GM12878 (cell line): ENCODE data around the gene IL27RA. TPM values are rescaled to one million over a fixed set of nuclear protein-coding genes. Genes with fewer than 3 reads are reported as not detected.

Source experiments
- ATF2 ChIP-seq: IDR thresholded peaks from 2 replicates; pipeline ENCODE4 v1.6.1; 2012; ENCODE audit warnings: low read length, inconsistent platforms
- BHLHE40 ChIP-seq, 2 experiments: fragments of 450-650 bp in 1 of 2; IDR thresholded peaks; 2 replicates each; pipeline ENCODE4 v1.6.1; 2011 to 2017; ENCODE audit warnings: low read depth in 2 of 2, borderline replicate concordance in 1 of 2, improper control_type of control experiment in 1 of 2, low read length in 1 of 2, mild to moderate bottlenecking in 1 of 2
- ESRRA ChIP-seq: IDR thresholded peaks from 2 replicates; pipeline ENCODE4 v1.6.1; 2012; ENCODE audit warnings: mild to moderate bottlenecking, low read length, improper control_type of control experiment
- ETV6 ChIP-seq, 2 experiments: fragments of 450-650 bp in 1 of 2; IDR thresholded peaks in 1 of 2; conservative IDR thresholded peaks in 1 of 2; 2 replicates each; pipeline ENCODE4 v1.6.1; 2014; ENCODE audit warnings: antibody characterized with exemption in 1 of 2, borderline replicate concordance in 1 of 2, low read depth in 1 of 2, mild to moderate bottlenecking in 1 of 2, moderate library complexity in 1 of 2
- FOS ChIP-seq: IDR thresholded peaks from 3 replicates; pipeline ENCODE4 v1.6.1; 2011; ENCODE audit warnings: borderline replicate concordance; ENCODE audit not compliant: insufficient read length; ENCODE audit errors: extremely low read depth
- FOXK2 ChIP-seq: fragments of 450-650 bp; IDR thresholded peaks from 2 replicates; pipeline ENCODE4 v1.6.1; 2017; ENCODE audit warnings: mild to moderate bottlenecking, moderate library complexity
- HDAC2 ChIP-seq: fragments of 200-600 bp; sonication (generic); IDR thresholded peaks from 2 replicates; pipeline ENCODE4 v1.6.1; 2017
- KDM1A ChIP-seq: fragments of 200-600 bp; sonication (generic); IDR thresholded peaks from 2 replicates; pipeline ENCODE4 v1.6.1; 2016; ENCODE audit warnings: borderline replicate concordance
- LARP7 ChIP-seq: fragments of 450-650 bp; IDR thresholded peaks from 2 replicates; pipeline ENCODE4 v1.6.1; 2017; ENCODE audit warnings: mild to moderate bottlenecking
- NBN ChIP-seq: fragments of 450-650 bp; IDR thresholded peaks from 2 replicates; pipeline ENCODE4 v1.6.1; 2016
- RUNX3 ChIP-seq: IDR thresholded peaks from 2 replicates; pipeline ENCODE4 v1.6.1; 2012; ENCODE audit warnings: low read length, inconsistent platforms
- SMAD5 ChIP-seq: IDR thresholded peaks from 2 replicates; pipeline ENCODE4 v1.6.1; 2016; ENCODE audit warnings: antibody characterized with exemption, low read depth
- SP1 ChIP-seq: IDR thresholded peaks from one replicate; pipeline ENCODE4 v1.6.1; 2011; ENCODE audit warnings: low read depth, low read length
- SPI1 ChIP-seq: IDR thresholded peaks from 2 replicates; pipeline ENCODE4 v1.6.1; 2011; ENCODE audit warnings: low read depth, mild to moderate bottlenecking, low read length, moderate library complexity, borderline replicate concordance; ENCODE audit not compliant: insufficient read depth
- ZSCAN29 ChIP-seq: fragments of 450-650 bp; IDR thresholded peaks from 2 replicates; pipeline ENCODE4 v1.6.1; 2017; ENCODE audit warnings: mild to moderate bottlenecking, moderate library complexity
- polyA plus RNA-seq, 11 experiments: library from polyadenylated mRNA; depleted of rRNA in 4 of 11; unstranded in 6 of 11; stranded (reverse) in 5 of 11; fragments of >200 nt; fragmentation: Nextera tagmentation in 4 of 11; fragmentation: Illumina TruSeq in 1 of 11; extraction: Ambion mirVana in 4 of 11; extraction: Trizol in 1 of 11; gene quantifications; 1 replicate in 1 of 11; 2 replicates in 10 of 11; pipeline versions ENCODE4 v1.2.1 to v1.2.3, GENCODE V29; 2011 to 2016; ENCODE audit warnings: inconsistent platforms in 2 of 11, missing spikeins in 2 of 11, low read depth in 1 of 11
- total RNA-seq, 4 experiments: library from RNA; depleted of rRNA in 3 of 4; stranded (reverse); fragments of >200 nt in 3 of 4; fragmentation: Illumina TruSeq in 1 of 4; extraction: Trizol in 1 of 4; gene quantifications; 2 replicates each; pipeline versions ENCODE4 v1.2.1 to v1.2.3, GENCODE V29; 2013 to 2021
- TF ChIP-seq, protein P1 (sequence below): IDR thresholded peaks from 2 replicates; pipeline ENCODE4 v1.6.1; 2012; ENCODE audit warnings: mild to moderate bottlenecking, low read depth, low read length
- TF ChIP-seq, protein P2 (sequence below): fragments of 450-650 bp; formaldehyde crosslinking; IDR thresholded peaks from 2 replicates; pipeline ENCODE4 v1.4.0; 2022; ENCODE audit warnings: mild to moderate bottlenecking, moderate library complexity
- TF ChIP-seq, protein P3 (sequence below): IDR thresholded peaks from 2 replicates; pipeline ENCODE4 v1.6.1; 2012; ENCODE audit warnings: low read depth, low read length, improper control_type of control experiment
- TF ChIP-seq, protein P4 (sequence below): fragments of 450-650 bp; conservative IDR thresholded peaks from 2 replicates; pipeline ENCODE4 v1.6.1; 2017; ENCODE audit warnings: mild to moderate bottlenecking, moderate library complexity

IL27RA gene
- total and polyA plus RNA-seq, 10 of the 15 experiments (the other 5 are each of a cell fraction or from before 2014, with no cell fraction given): 8.4 to 63.5 (median 41.2) TPM

GRCh38 chr19:14030997-14031718 is 404 bp upstream of the IL27RA start (continued):
- no peak for TF ChIP-seq SMAD5
- TF ChIP-seq, protein P1, sequence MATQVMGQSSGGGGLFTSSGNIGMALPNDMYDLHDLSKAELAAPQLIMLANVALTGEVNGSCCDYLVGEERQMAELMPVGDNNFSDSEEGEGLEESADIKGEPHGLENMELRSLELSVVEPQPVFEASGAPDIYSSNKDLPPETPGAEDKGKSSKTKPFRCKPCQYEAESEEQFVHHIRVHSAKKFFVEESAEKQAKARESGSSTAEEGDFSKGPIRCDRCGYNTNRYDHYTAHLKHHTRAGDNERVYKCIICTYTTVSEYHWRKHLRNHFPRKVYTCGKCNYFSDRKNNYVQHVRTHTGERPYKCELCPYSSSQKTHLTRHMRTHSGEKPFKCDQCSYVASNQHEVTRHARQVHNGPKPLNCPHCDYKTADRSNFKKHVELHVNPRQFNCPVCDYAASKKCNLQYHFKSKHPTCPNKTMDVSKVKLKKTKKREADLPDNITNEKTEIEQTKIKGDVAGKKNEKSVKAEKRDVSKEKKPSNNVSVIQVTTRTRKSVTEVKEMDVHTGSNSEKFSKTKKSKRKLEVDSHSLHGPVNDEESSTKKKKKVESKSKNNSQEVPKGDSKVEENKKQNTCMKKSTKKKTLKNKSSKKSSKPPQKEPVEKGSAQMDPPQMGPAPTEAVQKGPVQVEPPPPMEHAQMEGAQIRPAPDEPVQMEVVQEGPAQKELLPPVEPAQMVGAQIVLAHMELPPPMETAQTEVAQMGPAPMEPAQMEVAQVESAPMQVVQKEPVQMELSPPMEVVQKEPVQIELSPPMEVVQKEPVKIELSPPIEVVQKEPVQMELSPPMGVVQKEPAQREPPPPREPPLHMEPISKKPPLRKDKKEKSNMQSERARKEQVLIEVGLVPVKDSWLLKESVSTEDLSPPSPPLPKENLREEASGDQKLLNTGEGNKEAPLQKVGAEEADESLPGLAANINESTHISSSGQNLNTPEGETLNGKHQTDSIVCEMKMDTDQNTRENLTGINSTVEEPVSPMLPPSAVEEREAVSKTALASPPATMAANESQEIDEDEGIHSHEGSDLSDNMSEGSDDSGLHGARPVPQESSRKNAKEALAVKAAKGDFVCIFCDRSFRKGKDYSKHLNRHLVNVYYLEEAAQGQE: no peak
- no peak for TF ChIP-seq LARP7
- TF ChIP-seq ESRRA: no peak
- TF ChIP-seq ETV6 (conservative IDR thresholded peaks at IDR 0.05 in 1 of 2, IDR thresholded peaks at IDR 0.05 in 1 of 2; ENCODE audit: borderline replicate concordance in 1 of 2, low read depth in 1 of 2): no peak
- no peak; the same call in 1 of the 2 replicates for TF ChIP-seq NBN
- TF ChIP-seq ATF2: no peak
- TF ChIP-seq, protein P2, sequence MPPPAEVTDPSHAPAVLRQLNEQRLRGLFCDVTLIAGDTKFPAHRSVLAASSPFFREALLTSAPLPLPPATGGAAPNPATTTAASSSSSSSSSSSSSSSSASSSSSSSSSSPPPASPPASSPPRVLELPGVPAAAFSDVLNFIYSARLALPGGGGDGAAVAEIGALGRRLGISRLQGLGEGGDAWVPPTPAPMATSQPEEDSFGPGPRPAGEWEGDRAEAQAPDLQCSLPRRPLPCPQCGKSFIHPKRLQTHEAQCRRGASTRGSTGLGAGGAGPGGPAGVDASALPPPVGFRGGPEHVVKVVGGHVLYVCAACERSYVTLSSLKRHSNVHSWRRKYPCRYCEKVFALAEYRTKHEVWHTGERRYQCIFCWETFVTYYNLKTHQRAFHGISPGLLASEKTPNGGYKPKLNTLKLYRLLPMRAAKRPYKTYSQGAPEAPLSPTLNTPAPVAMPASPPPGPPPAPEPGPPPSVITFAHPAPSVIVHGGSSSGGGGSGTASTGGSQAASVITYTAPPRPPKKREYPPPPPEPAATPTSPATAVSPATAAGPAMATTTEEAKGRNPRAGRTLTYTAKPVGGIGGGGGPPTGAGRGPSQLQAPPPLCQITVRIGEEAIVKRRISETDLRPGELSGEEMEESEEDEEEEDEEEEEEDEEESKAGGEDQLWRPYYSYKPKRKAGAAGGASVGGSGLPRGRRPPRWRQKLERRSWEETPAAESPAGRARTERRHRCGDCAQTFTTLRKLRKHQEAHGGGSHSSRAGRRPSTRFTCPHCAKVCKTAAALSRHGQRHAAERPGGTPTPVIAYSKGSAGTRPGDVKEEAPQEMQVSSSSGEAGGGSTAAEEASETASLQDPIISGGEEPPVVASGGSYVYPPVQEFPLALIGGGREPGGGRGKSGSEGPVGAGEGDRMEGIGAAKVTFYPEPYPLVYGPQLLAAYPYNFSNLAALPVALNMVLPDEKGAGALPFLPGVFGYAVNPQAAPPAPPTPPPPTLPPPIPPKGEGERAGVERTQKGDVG (CRISPR knock-in tag): no peak
- TF ChIP-seq SP1: no peak
- TF ChIP-seq FOS: no peak
- no peak for TF ChIP-seq SPI1
- TF ChIP-seq, protein P3, sequence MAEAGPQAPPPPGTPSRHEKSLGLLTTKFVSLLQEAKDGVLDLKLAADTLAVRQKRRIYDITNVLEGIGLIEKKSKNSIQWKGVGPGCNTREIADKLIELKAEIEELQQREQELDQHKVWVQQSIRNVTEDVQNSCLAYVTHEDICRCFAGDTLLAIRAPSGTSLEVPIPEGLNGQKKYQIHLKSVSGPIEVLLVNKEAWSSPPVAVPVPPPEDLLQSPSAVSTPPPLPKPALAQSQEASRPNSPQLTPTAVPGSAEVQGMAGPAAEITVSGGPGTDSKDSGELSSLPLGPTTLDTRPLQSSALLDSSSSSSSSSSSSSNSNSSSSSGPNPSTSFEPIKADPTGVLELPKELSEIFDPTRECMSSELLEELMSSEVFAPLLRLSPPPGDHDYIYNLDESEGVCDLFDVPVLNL: no peak
- TF ChIP-seq HDAC2: no peak
- no peak for TF ChIP-seq FOXK2
- peak; percentile 81; the same call in 1 of the 2 replicates for TF ChIP-seq ZSCAN29
- TF ChIP-seq, protein P4, sequence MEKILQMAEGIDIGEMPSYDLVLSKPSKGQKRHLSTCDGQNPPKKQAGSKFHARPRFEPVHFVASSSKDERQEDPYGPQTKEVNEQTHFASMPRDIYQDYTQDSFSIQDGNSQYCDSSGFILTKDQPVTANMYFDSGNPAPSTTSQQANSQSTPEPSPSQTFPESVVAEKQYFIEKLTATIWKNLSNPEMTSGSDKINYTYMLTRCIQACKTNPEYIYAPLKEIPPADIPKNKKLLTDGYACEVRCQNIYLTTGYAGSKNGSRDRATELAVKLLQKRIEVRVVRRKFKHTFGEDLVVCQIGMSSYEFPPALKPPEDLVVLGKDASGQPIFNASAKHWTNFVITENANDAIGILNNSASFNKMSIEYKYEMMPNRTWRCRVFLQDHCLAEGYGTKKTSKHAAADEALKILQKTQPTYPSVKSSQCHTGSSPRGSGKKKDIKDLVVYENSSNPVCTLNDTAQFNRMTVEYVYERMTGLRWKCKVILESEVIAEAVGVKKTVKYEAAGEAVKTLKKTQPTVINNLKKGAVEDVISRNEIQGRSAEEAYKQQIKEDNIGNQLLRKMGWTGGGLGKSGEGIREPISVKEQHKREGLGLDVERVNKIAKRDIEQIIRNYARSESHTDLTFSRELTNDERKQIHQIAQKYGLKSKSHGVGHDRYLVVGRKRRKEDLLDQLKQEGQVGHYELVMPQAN: no peak
- TF ChIP-seq RUNX3: no peak
- no peak for TF ChIP-seq BHLHE40 (IDR thresholded peaks at IDR 0.05; ENCODE audit: borderline replicate concordance in 1 of 2, low read depth in 2 of 2, low read length in 1 of 2)
- no peak for TF ChIP-seq KDM1A
